ENCODE data around the gene IFNGR1.
"Not testable (repeated sequence)": the region's sequence is repeated elsewhere in the genome, so short reads cannot be mapped to it uniquely, and the experiment has no call there.

IFNGR1 gene

GRCh38 chr6:137218917-137219663, at the start of gene IFNGR1:
Gene IFNGR1, minus strand, starts transcription at chr6:137219385. Its CDS starts 58 bp downstream, at chr6:137219327.
- DNase-seq (ENCODE audit: low read depth) = peak; percentile 91

GRCh38 chr6:137268911-137269310, 49.7 kb upstream of the IFNGR1 start:
- no peak for DNase-seq (ENCODE audit: low read depth)

GRCh38 chr6:137266309-137266586, 47.1 kb upstream of the IFNGR1 start:
- DNase-seq (ENCODE audit: low read depth) = no peak

GRCh38 chr6:137265561-137266308, 46.5 kb upstream of the IFNGR1 start:
- DNase-seq (ENCODE audit: low read depth) = no peak

- DNase-seq (ENCODE audit: low read depth) = no peak
Observed at GRCh38 chr6:137264311-137265075, 45.3 kb upstream of the IFNGR1 start.

- DNase-seq (ENCODE audit: low read depth) = no peak
Observed at GRCh38 chr6:137261761-137262160, 42.6 kb upstream of the IFNGR1 start.

- DNase-seq (ENCODE audit: low read depth) = no peak
Observed at GRCh38 chr6:137261361-137261760, 42.2 kb upstream of the IFNGR1 start.

GRCh38 chr6:137260217-137260616, 41.0 kb upstream of the IFNGR1 start:
- DNase-seq (ENCODE audit: low read depth) = no peak

GRCh38 chr6:137259349-137259748, 40.2 kb upstream of the IFNGR1 start:
- no peak for DNase-seq (ENCODE audit: low read depth)

GRCh38 chr6:137258170-137258569, 39.0 kb upstream of the IFNGR1 start:
- DNase-seq (ENCODE audit: low read depth) = no peak

GRCh38 chr6:137256350-137257103, 37.3 kb upstream of the IFNGR1 start:
- DNase-seq (ENCODE audit: low read depth) = no peak

GRCh38 chr6:137254966-137255365, 35.8 kb upstream of the IFNGR1 start:
- DNase-seq (ENCODE audit: low read depth) = no peak

GRCh38 chr6:137254430-137254829, 35.2 kb upstream of the IFNGR1 start:
- not testable (repeated sequence) for DNase-seq (ENCODE audit: low read depth)

GRCh38 chr6:137248702-137249101, 29.5 kb upstream of the IFNGR1 start:
- DNase-seq (ENCODE audit: low read depth) = no peak

- no peak for DNase-seq (ENCODE audit: low read depth)
Observed at GRCh38 chr6:137247724-137248123, 28.5 kb upstream of the IFNGR1 start.

- DNase-seq (ENCODE audit: low read depth) = no peak
Observed at GRCh38 chr6:137246791-137247202, 27.6 kb upstream of the IFNGR1 start.

GRCh38 chr6:137246164-137246563, 27.0 kb upstream of the IFNGR1 start:
- DNase-seq (ENCODE audit: low read depth) = no peak

- DNase-seq (ENCODE audit: low read depth) = no peak
Observed at GRCh38 chr6:137241481-137242038, 22.4 kb upstream of the IFNGR1 start.

- DNase-seq (ENCODE audit: low read depth) = no peak
Observed at GRCh38 chr6:137240168-137240567, 21.0 kb upstream of the IFNGR1 start.

GRCh38 chr6:137237413-137238170, 18.4 kb upstream of the IFNGR1 start:
- no peak for DNase-seq (ENCODE audit: low read depth)
